IPS-11a (cell line): ENCODE results near the gene CRELD2.
A peak's percentile ranks its signal among the peaks of the same experiment; 100 is the strongest.

Source experiments
- H3K4me3 ChIP-seq: one replicate; pipeline ENCODE4 v1.5.1; 2013; ENCODE audit warnings: low read depth, low read length, control low read depth

The CRELD2 gene

GRCh38 chr22:49966041-49966773 lies 47.8 kb downstream of the CRELD2 start:
- H3K4me3 ChIP-seq: no peak overlapping the region

- no peak overlapping the region for H3K4me3 ChIP-seq
Measured at GRCh38 chr22:49966774-49967705, 48.6 kb downstream of the CRELD2 start.

GRCh38 chr22:49967706-49968208 lies 49.3 kb downstream of the CRELD2 start:
- H3K4me3 ChIP-seq: no peak overlapping the region

DNA sequence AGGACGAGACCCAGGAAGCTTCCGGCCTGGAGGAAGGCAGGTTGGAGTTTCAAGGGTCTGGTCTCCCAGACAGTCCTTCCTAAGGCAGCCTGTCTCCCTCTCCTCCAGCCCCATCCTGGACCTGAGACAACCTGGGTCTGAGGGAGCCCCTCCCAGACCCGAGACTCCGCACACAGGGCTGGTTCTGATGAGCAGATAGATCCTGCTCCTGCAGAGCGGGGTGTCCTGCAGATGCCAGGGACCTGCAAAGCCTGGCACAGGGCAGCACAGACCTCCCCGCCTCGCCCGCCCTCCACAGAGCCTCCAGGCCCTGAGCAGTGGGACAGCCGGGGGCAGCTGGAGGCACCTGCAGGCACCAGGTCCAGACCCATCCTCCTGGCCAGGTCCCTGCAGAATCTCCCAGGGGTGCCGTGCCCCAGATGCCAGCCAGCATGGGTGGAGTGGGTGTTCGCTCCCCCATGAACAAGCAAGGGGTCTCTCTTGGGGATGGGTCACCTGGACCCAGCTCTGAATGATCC lies 49.9 kb downstream of the CRELD2 start:
- H3K4me3 ChIP-seq: no peak overlapping the region

GRCh38 chr22:49968831-49969661 lies 50.6 kb downstream of the CRELD2 start:
- H3K4me3 ChIP-seq: no peak overlapping the region

- H3K4me3 ChIP-seq: no peak overlapping the region
Measured at GRCh38 chr22:49969751-49970527, 51.5 kb downstream of the CRELD2 start.

GRCh38 chr22:49970528-49971231 lies 52.2 kb downstream of the CRELD2 start:
- H3K4me3 ChIP-seq: peak overlapping the region; percentile 4

DNA sequence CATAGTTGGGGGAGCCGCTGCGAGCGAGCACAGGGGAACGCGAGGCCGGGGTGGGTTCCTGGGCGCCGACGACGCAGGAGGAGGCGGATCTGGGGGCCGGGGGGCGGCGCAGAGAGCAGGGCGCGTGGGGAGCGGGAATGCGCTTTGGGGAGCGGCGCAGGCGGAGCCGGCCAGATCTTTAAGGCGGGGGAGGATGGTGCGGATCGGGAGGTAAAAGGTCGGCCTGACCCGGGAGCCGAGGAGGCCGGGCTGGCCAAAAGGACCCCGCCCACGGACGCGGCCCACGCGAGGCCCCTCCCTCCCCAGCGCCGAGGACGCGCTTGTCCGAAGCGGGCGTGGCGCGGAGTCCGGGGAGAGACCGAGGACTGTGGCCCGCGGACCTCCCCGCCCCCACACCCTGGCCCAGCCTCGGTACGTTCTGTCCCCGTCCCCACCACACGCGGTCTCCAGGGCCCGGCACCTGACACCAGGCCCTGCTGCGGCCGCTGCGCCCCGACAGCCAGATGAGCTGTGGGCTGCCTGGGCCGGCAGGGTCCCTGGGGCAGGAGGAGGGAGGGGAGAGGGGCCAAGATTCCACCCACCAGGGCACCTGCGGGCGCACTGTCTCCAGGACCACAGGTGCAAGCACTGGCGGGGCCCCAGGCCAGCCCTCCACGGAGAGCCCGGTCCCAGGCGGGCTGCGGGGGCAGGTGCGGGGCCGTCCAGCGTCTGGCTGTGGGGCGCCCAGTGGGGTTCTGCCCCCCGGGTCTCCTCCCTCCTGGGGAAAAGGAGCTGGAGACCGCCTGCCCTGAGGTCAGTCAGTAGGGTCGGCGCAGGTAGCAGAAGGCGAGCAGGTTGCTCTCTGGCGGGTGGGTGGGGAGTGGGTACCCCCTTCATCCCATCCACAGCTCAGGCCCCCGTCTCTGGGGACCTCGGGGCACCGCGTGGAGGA lies 53.1 kb downstream of the CRELD2 start:
- H3K4me3 ChIP-seq: peak overlapping the region; percentile 20

DNA sequence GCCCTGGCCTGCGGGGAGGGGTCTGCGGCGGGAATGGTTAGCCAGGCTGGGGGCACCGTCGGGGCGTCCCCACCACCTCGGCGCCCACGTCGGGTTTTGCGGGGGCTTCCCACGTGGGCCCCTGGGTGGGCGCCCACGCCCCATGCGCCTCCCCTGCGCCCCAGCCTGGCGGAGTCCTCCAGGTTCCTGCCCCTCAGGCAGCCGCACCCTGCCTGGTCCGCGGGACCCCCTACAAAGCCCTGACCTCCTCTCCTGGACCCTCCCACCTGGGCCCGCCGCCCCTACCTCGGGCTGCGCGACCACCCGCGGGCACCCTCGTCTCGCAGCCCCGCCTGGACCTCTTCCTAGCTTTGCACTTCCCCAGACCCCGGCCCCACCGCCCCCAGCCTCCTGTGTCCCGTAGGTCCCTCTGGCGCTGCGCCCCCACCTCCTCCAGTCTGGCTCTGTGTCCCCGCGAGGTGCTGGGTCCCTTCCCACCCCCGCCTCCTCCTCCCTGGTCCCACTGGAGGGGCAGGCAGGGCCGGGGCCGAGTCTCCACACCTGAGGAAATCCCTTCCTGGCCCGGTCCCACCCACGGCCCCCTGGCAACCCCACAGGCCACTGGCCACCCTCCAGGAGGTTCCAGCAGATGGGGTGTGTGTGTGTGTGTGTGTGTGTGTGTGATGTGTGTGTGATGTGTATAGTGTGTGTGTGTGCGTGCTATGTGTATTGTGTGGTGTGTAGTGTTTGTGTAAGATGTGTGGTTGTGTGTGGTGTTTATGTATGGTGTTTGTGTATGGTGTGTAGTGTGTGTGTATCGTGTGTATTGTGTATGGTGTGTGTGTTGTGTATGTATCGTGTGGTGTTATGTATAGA lies 54.0 kb downstream of the CRELD2 start:
- H3K4me3 ChIP-seq: no peak overlapping the region

GRCh38 chr22:49973018-49973961 lies 54.9 kb downstream of the CRELD2 start:
- no peak overlapping the region for H3K4me3 ChIP-seq

DNA sequence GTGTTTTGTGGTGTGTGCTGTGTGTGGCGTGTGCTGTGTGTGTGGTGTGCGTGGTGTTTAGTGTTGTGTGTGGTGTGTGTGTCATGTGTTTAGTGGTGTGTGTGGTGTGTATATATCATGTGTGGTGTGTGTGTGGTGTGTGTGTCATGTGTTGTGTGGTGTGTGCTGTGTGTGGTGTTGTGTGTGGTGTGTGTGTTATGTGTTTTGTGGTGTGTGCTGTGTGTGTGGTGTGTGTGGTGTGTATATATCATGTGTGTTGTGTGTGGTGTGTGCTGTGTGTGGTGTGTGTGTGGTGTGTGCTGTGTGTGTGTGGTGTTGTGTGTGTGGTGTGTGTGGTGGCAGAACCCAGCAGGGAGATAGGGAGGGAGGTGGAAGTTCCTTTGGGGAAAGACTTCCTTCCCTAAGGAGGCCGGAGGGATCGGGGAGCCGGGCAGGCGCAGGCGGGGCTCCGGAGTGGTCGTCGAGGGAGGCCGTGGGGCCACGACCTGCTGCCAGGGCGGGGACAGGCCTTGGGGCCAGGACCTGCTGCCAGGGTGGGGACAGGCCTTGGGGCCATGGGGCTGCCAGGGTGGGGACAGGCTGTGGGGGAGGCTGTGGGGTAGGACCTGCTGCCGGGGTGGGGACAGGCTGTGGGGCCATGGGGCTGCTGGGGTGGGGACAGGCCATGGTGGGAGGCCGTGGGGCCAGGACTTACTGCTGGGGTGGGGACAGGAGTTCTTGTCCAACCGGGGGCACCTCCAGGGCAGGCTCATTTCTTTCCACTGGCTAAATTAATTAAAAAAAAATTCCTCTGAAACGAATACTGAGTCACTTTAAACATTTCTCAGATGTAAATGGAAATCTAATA lies 57.3 kb downstream of the CRELD2 start:
- no peak overlapping the region for H3K4me3 ChIP-seq

GRCh38 chr22:49976439-49977175 lies 58.2 kb downstream of the CRELD2 start:
- H3K4me3 ChIP-seq: no peak overlapping the region
